ENCODE measurements around the gene RCE1.

Gene RCE1

GRCh38 chr11:66810576-66811185 lies 32.6 kb upstream of the RCE1 start:
- Histone ChIP-seq H3K9ac (no peak overlapping the region), H3K27me3 (ENCODE audit: insufficient read depth, low read depth) (no peaks in the 10 kb centered on the region)

GRCh38 chr11:66814678-66815077 lies 28.6 kb upstream of the RCE1 start:
- TF ChIP-seq CTCF (conservative IDR thresholded peaks at IDR 0.05; ENCODE audit: low read depth, low read length): no peak
- no peak overlapping the region for H3K27ac ChIP-seq
- H3K4me3 ChIP-seq (IDR thresholded peaks at IDR 0.05; ENCODE audit: insufficient read depth, low read depth, low read length): no peak overlapping the region

More at GRCh38 chr11:66810576-66811185, 32.6 kb upstream of the RCE1 start:
- no peak overlapping the region for H2AFZ ChIP-seq (ENCODE audit: low read depth)
- no peaks in the 10 kb centered on the region for H4K20me1 ChIP-seq (ENCODE audit: insufficient read depth)
- H3K4me3 ChIP-seq (IDR thresholded peaks at IDR 0.05; ENCODE audit: insufficient read depth, low read depth, low read length): no peak overlapping the region
- H3K79me2 ChIP-seq (ENCODE audit: insufficient read depth, low read depth): no peaks in the 10 kb centered on the region
- no peak overlapping the region for H3K4me2 ChIP-seq
- H3K27ac ChIP-seq: no peak overlapping the region
- no peak for TF ChIP-seq CTCF (conservative IDR thresholded peaks at IDR 0.05; ENCODE audit: low read depth, low read length)
- no peaks in the 10 kb centered on the region for H3K36me3 ChIP-seq (ENCODE audit: insufficient read depth)
- no peaks in the 10 kb centered on the region for H3K4me1 ChIP-seq (ENCODE audit: low read depth, poor library complexity, severe bottlenecking)

GRCh38 chr11:66815646-66816045 lies 27.6 kb upstream of the RCE1 start:
- H3K4me2 ChIP-seq: no peak overlapping the region
- no peak for TF ChIP-seq CTCF (conservative IDR thresholded peaks at IDR 0.05; ENCODE audit: low read depth, low read length)

More at GRCh38 chr11:66814678-66815077, 28.6 kb upstream of the RCE1 start:
- Histone ChIP-seq H3K79me2 (ENCODE audit: insufficient read depth, low read depth) (no peaks in the 10 kb centered on the region), H3K4me1 (ENCODE audit: low read depth, poor library complexity, severe bottlenecking) (no peaks in the 10 kb centered on the region), H4K20me1 (ENCODE audit: insufficient read depth) (no peaks in the 10 kb centered on the region), H3K9ac (no peak overlapping the region), H3K36me3 (ENCODE audit: insufficient read depth) (no peaks in the 10 kb centered on the region), H2AFZ (ENCODE audit: low read depth) (no peak overlapping the region), H3K4me2 (no peak overlapping the region), H3K27me3 (ENCODE audit: insufficient read depth, low read depth) (no peaks in the 10 kb centered on the region)

GRCh38 chr11:66818231-66818955 lies 24.8 kb upstream of the RCE1 start:
- H3K4me3 ChIP-seq (IDR thresholded peaks at IDR 0.05; ENCODE audit: insufficient read depth, low read depth, low read length): no peak overlapping the region
- no peaks in the 10 kb centered on the region for H3K27me3 ChIP-seq (ENCODE audit: insufficient read depth, low read depth)
- H3K79me2 ChIP-seq (ENCODE audit: insufficient read depth, low read depth): no peaks in the 10 kb centered on the region
- no peak for TF ChIP-seq CTCF (conservative IDR thresholded peaks at IDR 0.05; ENCODE audit: low read depth, low read length)
- no peaks in the 10 kb centered on the region for H3K36me3 ChIP-seq (ENCODE audit: insufficient read depth)
- no peak overlapping the region for H2AFZ ChIP-seq (ENCODE audit: low read depth)
- H3K4me2 ChIP-seq: no peak overlapping the region
- no peaks in the 10 kb centered on the region for H3K4me1 ChIP-seq (ENCODE audit: low read depth, poor library complexity, severe bottlenecking)
- H3K27ac ChIP-seq: no peak overlapping the region
- H3K9ac ChIP-seq: no peak overlapping the region
- H4K20me1 ChIP-seq (ENCODE audit: insufficient read depth): no peaks in the 10 kb centered on the region

More at GRCh38 chr11:66815646-66816045, 27.6 kb upstream of the RCE1 start:
- no peaks in the 10 kb centered on the region for H3K36me3 ChIP-seq (ENCODE audit: insufficient read depth)
- H3K79me2 ChIP-seq (ENCODE audit: insufficient read depth, low read depth): no peaks in the 10 kb centered on the region
- H3K4me3 ChIP-seq (IDR thresholded peaks at IDR 0.05; ENCODE audit: insufficient read depth, low read depth, low read length): no peak overlapping the region
- H4K20me1 ChIP-seq (ENCODE audit: insufficient read depth): no peaks in the 10 kb centered on the region
- no peak overlapping the region for H3K9ac ChIP-seq
- no peaks in the 10 kb centered on the region for H3K4me1 ChIP-seq (ENCODE audit: low read depth, poor library complexity, severe bottlenecking)
- H3K27ac ChIP-seq: no peak overlapping the region
- H3K27me3 ChIP-seq (ENCODE audit: insufficient read depth, low read depth): no peaks in the 10 kb centered on the region
- H2AFZ ChIP-seq (ENCODE audit: low read depth): no peak overlapping the region

Data from KMS-11 (cell line).